GM19397 (cell line): Measurements from ENCODE around the gene PRKG1.
"Not testable (repeated sequence)": the region's sequence is repeated elsewhere in the genome, so short reads cannot be mapped to it uniquely, and the experiment has no call there.

Experiments
- ATAC-seq: cut with Tn5 transposase; IDR thresholded peaks from one replicate; pipeline ENCODE4 v1.9.1; 2021; ENCODE audit warnings: mild to moderate bottlenecking, moderate library complexity; ENCODE audit not compliant: unreplicated experiment

PRKG1 gene

DNA sequence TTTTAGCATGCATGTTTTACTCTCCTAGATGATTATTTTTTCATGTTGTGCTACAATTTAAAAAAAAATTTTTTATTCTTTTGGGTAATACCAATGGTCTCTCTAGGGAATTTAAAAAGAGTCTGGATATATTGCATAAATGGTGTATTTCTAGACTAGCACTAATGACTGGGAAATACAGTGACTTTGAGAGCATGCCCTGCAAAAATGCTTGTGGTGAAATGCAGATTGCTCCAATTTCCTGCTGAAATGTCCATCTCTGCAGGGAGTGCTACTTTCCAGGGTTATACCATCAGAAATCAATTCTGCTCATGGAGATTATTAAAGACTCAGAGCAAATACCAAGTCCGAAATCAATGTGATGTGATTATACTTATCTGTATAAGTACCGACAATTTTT lies 186.1 kb downstream of the PRKG1 start:
- no peak for ATAC-seq

DNA sequence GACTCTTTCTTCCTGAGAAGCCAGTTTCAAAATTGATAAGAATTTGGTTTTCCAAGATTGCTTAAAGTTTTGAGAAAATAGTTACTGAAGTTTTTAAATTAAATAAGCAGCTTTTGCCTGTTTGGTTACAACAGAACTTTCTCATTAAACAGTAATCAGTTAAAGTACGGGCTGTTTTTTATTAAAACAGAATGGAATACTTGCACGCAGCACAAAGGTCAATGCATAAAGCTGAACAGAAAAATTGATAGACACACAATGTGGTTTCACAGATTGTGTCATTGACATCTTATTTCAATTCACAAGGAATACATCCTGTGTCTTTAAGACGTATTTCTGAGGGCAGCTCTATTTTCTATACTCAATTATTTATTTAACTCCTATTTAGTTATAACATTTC lies 192.2 kb downstream of the PRKG1 start:
- no peak for ATAC-seq

DNA sequence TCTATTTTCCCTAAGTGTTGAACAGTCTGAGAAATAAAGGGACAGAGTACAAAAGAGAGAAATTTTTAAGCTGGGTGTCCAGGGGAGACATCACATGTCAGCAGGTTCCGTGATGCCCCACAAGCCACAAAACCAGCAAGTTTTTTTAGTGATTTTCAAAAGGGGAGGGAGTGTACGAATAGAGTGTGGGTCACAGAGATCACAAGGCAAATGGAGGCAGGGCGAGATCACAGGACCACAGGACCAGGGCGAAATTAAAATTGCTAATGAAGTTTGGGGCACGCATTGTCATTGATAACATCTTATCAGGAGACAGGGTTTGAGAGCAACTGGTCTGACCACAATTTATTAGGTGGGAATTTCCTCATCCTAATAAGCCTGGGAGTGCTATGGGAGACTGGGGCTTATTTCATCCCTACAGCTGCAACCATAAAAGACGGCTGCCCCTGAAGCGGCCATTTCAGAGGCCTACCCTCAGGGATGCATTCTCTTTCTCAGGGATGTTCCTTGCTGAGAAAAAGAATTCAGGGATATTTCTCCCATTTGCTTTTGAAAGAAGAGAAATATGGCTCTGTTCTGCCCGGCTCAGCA lies 193.8 kb downstream of the PRKG1 start:
- not testable (repeated sequence) for ATAC-seq

- no peak for ATAC-seq
Measured at GRCh38 chr10:51269821-51270220, 195.5 kb downstream of the PRKG1 start.

- no peak for ATAC-seq
Measured at GRCh38 chr10:51270936-51271530, 196.7 kb downstream of the PRKG1 start.

DNA sequence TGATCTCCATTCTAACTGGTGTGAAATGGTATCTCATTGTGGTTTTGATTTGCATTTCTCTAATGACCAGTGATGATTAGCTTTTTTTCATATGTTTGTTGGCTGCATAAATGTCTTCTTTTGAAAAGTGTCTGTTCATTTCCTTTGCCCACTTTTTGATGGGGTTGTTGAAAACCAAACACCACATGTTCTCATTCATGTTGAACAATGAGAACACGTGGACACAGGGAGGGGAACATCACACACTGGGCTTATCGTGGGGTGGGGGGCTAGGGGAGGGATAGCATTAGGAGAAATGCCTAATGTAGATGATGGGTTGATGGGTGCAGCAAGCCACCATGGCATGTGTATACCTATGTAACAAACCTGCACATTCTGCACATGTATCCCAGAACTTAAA lies 197.8 kb downstream of the PRKG1 start:
- not testable (repeated sequence) for ATAC-seq

GRCh38 chr10:51272555-51272954 lies 198.3 kb downstream of the PRKG1 start:
- no peak for ATAC-seq

- ATAC-seq: no peak
Measured at GRCh38 chr10:51273574-51273973, 199.3 kb downstream of the PRKG1 start.

- not testable (repeated sequence) for ATAC-seq
Measured at GRCh38 chr10:51276097-51276496, 201.8 kb downstream of the PRKG1 start.

- not testable (repeated sequence) for ATAC-seq
Measured at GRCh38 chr10:51281387-51281786, 207.1 kb downstream of the PRKG1 start.

GRCh38 chr10:51285601-51286000 lies 211.3 kb downstream of the PRKG1 start:
- no peak for ATAC-seq

DNA sequence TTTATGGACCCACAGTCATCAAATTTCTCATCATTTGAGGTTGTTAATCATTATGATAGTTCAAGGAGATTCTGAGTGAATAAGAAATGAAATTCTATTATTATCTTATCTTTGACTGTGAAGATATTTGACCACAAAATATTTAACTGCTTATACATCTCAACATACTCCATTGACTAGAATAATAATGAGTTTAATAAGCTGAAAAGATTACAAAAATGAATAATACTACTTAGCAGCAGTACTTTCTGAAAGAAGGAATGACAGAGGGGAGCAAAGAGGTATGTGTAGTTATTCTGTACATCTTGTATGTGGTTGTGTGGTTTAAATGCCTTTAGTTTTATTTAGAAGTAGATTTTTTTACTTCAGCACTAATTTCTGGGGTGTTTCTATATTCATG lies 214.2 kb downstream of the PRKG1 start:
- ATAC-seq: no peak

DNA sequence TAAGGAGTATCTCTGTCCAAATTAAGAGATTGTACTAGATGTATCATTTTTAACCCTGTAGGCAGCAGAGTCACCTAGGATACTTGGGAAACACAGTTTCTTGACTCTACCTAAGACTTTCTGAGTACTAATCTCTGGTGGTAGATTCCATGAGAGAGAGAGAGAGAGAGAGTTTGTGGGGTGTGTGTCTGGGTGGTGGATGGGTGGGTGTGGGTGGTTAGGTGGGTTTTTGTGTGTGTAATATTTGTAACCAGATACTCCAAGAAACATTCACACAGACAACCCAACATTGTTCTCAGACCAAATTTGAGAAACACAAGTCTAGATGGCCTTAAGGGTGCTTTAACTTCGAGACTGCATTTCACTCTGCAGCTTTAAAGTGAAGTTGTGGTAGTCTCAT lies 215.2 kb downstream of the PRKG1 start:
- ATAC-seq: no peak

DNA sequence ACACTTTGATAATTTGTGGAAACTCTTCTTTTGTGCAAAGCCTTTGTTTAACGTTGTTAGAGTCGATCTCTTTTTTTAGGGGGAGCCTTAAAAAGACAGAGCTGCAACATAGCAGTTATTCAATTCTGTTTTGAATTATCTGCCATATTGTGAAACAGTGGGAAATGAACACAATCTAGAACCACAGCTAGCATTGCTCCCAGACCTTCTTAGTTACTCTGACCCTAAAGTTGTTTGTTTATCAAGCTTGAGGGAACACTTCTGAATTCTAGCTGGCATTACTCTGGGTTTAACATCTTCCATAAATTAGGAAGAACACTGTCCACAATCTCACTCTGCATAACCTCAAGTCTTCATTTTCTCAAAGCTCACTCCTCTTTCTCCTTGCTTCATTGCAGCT lies 217.7 kb downstream of the PRKG1 start:
- ATAC-seq: no peak

DNA sequence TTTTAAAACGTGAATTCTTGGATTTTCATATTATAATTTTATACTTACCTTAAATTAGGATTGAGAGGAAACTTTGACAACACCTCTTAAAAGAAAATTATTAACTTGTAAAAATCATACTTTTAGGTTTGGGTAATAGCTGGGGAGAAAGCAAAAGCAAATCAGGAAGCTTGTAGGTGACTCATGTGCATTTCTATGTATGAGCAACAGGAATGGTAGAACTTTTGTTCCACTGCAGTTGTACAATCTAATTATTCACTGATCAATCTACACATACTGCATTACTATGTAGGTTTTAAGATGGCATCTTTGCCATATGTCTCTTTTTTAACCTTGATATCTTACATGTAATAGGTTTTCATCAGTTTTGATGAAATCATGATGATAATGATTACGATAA lies 223.2 kb downstream of the PRKG1 start:
- no peak for ATAC-seq

GRCh38 chr10:51300617-51301304 lies 226.5 kb downstream of the PRKG1 start:
- no peak for ATAC-seq

DNA sequence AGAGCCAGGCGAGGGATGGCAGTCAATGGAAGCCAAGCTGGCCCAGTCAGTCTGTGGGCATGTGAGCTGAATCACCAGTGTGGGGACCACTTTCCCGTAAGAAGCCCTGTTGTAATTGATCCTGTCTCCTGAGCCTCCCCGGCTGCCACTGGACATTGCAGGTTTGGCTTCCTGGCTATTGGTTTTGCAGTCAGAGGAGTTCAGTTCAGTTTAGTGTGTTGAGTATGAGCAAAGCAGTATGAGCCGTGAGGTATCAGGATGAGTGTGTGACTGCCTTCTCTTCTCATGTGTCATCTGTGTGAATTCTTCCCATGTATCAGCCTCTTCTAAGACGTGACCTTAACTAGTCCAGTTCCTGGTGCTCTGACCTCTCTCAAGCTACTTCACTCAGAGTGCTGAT lies 227.4 kb downstream of the PRKG1 start:
- no peak for ATAC-seq

DNA sequence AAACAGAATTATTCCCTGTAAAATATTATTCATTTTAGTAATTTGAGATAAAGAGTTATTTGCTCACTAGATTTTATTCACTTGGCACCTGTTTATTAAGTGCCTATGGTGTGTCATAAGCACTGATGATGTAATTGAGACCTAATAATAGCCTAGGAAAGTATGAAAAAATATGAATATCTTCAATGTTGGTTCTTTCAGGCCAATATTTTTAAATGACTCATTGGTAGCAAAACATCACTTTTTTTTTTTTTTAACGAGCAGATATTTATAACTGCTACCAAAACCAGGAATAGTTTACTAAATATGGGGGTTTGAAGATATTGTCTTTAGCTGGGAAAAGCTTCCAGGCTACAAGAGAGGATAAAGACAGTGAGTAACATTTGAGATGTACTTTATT lies 228.0 kb downstream of the PRKG1 start:
- ATAC-seq: no peak

- no peak for ATAC-seq
Measured at GRCh38 chr10:51308116-51308515, 233.8 kb downstream of the PRKG1 start.

GRCh38 chr10:51311228-51311627 lies 236.9 kb downstream of the PRKG1 start:
- ATAC-seq: no peak

- no peak for ATAC-seq
Measured at GRCh38 chr10:51312817-51313216, 238.5 kb downstream of the PRKG1 start.

GRCh38 chr10:51313251-51313650 lies 239.0 kb downstream of the PRKG1 start:
- no peak for ATAC-seq
